Measurements from ENCODE around the gene KRTAP19-4. TPM values are rescaled to one million over a fixed set of nuclear protein-coding genes. Genes with fewer than 3 reads are reported as not detected.

Gene KRTAP19-4
- polyA plus RNA-seq, 1 experiment, result not detected

DNA sequence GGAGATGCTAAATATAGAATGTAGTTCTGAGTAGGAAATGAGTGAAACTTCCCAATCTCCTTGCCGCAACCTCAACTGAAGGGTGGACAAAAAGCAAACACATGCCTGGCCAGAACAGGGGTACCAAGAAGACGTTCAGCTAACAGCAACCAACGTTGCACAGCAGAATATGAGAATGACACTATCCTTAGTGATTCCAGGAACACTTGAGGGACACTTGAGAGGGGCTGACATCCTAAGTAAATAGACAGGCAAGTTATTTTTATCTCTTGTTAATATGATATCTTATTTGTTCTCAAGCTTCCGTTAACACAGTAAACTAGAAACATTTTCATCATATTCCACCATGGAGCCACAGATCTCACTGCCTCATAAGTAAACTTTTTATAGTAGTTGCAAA is 17.7 kb downstream of the KRTAP19-4 start:
- Histone ChIP-seq H3K36me3 (ENCODE audit: control insufficient read depth, insufficient read depth, low read length) (no peaks in the 10 kb centered on the region), H3K27me3 (ENCODE audit: control insufficient read depth, insufficient read depth, low read length) (no peaks in the 10 kb centered on the region), H3K4me3 (ENCODE audit: low read depth, low read length) (no peak overlapping the region)
- ChIA-PET CTCF (no interaction called here), POLR2A (no interaction called here)
- TF ChIP-seq, protein P1, sequence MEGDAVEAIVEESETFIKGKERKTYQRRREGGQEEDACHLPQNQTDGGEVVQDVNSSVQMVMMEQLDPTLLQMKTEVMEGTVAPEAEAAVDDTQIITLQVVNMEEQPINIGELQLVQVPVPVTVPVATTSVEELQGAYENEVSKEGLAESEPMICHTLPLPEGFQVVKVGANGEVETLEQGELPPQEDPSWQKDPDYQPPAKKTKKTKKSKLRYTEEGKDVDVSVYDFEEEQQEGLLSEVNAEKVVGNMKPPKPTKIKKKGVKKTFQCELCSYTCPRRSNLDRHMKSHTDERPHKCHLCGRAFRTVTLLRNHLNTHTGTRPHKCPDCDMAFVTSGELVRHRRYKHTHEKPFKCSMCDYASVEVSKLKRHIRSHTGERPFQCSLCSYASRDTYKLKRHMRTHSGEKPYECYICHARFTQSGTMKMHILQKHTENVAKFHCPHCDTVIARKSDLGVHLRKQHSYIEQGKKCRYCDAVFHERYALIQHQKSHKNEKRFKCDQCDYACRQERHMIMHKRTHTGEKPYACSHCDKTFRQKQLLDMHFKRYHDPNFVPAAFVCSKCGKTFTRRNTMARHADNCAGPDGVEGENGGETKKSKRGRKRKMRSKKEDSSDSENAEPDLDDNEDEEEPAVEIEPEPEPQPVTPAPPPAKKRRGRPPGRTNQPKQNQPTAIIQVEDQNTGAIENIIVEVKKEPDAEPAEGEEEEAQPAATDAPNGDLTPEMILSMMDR (IDR thresholded peaks at IDR 0.05; ENCODE audit: insufficient read depth, low read depth, low read length), result no peak
- DNase-seq (ENCODE audit: low read depth), result no peak

GRCh38 chr21:30478004-30478403 is 19.0 kb downstream of the KRTAP19-4 start:
- TF ChIP-seq, protein P1 (IDR thresholded peaks at IDR 0.05; ENCODE audit: insufficient read depth, low read depth, low read length), result no peak
- ChIA-PET CTCF (no interaction called here), POLR2A (no interaction called here)
- H3K36me3 ChIP-seq (ENCODE audit: control insufficient read depth, insufficient read depth, low read length), result no peaks in the 10 kb centered on the region
- H3K27me3 ChIP-seq (ENCODE audit: control insufficient read depth, insufficient read depth, low read length), result no peaks in the 10 kb centered on the region
- no peak overlapping the region for H3K4me3 ChIP-seq (ENCODE audit: low read depth, low read length)
- DNase-seq (ENCODE audit: low read depth), result no peak

DNA sequence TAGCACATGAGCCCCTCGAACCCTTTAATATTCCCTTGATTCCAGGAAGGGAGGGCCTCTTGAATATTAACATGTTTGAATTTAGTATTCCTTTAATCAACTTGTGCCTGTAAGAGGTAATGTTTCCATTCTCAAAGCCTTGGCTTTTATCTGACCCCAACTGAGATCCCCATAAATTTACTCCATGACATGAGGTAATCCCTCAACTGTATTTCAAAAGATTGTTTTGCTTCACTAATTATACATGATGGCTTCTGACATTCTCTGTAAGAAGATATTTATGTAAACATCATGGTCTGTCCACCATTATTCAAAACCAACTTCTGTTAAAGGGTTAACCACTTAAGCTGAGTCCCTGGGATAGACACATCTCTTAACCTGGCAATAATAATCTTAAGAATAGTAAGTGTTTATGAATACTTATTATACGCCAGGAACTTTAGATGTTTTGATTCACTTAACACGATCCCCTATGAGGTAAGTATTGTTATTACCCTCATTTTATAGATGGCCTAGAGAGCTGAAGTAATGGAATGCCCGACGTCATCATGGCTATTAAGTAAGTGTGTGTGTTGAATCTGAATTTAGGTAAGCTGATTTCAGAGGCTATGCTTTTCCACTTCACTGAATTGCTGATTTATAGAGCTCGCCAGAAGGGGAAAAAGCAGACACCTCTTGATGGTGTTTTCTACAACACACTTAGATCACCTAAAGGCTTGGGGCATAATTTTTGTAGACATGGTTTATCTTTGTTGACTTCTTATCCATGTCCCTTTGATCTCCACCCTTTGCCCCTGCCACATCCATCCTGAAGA is 27.9 kb downstream of the KRTAP19-4 start:
- POLR2A ChIA-PET, result no interaction called here
- no peak for DNase-seq (ENCODE audit: low read depth)
- no peak overlapping the region for H3K4me3 ChIP-seq (ENCODE audit: low read depth, low read length)
- H3K36me3 ChIP-seq (ENCODE audit: control insufficient read depth, insufficient read depth, low read length), result no peaks in the 10 kb centered on the region
- TF ChIP-seq, protein P1 (IDR thresholded peaks at IDR 0.05; ENCODE audit: insufficient read depth, low read depth, low read length), result no peak
- H3K27me3 ChIP-seq (ENCODE audit: control insufficient read depth, insufficient read depth, low read length), result no peaks in the 10 kb centered on the region
- CTCF ChIA-PET, result no interaction called here

DNA sequence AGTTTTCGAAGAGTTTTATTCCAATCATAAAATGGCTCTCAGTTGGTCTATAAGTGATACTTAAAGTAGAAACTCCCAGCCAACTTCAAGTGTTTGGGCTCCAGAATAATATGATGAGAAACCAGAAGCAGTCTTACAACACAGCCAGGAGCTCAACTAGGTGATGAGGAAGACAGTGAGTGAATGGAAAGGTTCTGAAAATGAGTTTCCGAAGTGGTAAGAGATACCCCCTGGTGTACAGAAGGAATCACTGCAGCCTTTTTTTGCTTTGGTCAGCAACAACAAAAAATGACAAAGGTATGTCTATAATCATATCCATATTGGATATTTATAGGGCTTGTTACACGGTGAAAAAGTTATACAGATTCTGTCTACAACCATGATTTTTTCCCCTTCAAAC is 33.3 kb downstream of the KRTAP19-4 start:
- Histone ChIP-seq H3K4me3 (ENCODE audit: low read depth, low read length) (no peak overlapping the region), H3K27me3 (ENCODE audit: control insufficient read depth, insufficient read depth, low read length) (no peaks in the 10 kb centered on the region), H3K36me3 (ENCODE audit: control insufficient read depth, insufficient read depth, low read length) (no peaks in the 10 kb centered on the region)
- TF ChIP-seq, protein P1 (IDR thresholded peaks at IDR 0.05; ENCODE audit: insufficient read depth, low read depth, low read length), result no peak
- no peak for DNase-seq (ENCODE audit: low read depth)
- ChIA-PET POLR2A (no interaction called here), CTCF (no interaction called here)

DNA sequence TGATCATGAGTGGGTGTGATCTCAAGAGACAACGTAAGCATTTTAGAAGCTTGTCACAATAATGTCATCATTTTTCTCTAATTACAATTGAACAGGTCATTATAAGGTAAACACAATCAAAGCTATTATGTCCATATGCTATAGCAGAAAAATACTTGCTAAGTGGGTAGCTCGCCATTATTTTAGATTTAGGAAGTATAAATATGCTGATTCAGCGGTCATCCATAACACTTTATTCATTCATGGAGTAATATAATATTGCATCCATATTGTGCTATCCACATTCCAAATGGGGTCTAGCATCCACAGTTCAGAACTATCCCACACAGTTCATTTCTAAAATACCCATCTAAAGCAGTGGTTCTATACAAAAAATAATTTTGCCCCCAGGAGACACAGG is 48.5 kb downstream of the KRTAP19-4 start:
- H3K36me3 ChIP-seq (ENCODE audit: control insufficient read depth, insufficient read depth, low read length), result no peaks in the 10 kb centered on the region
- no peak overlapping the region for H3K4me3 ChIP-seq (ENCODE audit: low read depth, low read length)
- TF ChIP-seq, protein P1 (IDR thresholded peaks at IDR 0.05; ENCODE audit: insufficient read depth, low read depth, low read length), result no peak
- POLR2A ChIA-PET, result no interaction called here
- no peaks in the 10 kb centered on the region for H3K27me3 ChIP-seq (ENCODE audit: control insufficient read depth, insufficient read depth, low read length)
- CTCF ChIA-PET, result no interaction called here
- no peak for DNase-seq (ENCODE audit: low read depth)
